HCT116 (cell line): ENCODE data around the gene OR2S2. TPM values are rescaled to one million over a fixed set of nuclear protein-coding genes. Genes with fewer than 3 reads are reported as not detected.
A peak's percentile ranks its signal among the peaks of the same experiment; 100 is the strongest.

Source experiments
- ATAC-seq: fragments of 200-7000 bp; cut with Tn5 transposase; 2 replicates; pipeline ENCODE4 v1.9.1; 2020; ENCODE audit warnings: mild to moderate bottlenecking, moderate library complexity
- BruUV-seq: library from RNA; stranded (reverse); fragments of 400-500 nt; replicated peaks from 2 replicates; lab custom pipeline; 2021; lab: Mats Ljungman, UMichigan
- CTCF ChIA-PET: fragments of 300-600 bp; sonication (Branson Sonifier 250); formaldehyde crosslinking; loops from one replicate; lab custom pipeline; 2021; ENCODE audit warnings: antibody characterized with exemption; lab: Charles Lee
- POLR2A ChIA-PET: fragments of 300-600, 350-600 bp; sonication (Branson Sonifier 250); formaldehyde crosslinking; loops from one replicate; lab custom pipeline; 2021; ENCODE audit warnings: antibody characterized with exemption; lab: Charles Lee
- RAD21 ChIA-PET, 2 experiments: fragments of 300-600 bp; sonication (Branson Sonifier 250); formaldehyde crosslinking; loops; one replicate each; lab custom pipeline; 2023; ENCODE audit warnings: low total read pairs in 2 of 2; ENCODE audit not compliant: uncharacterized antibody in 2 of 2, unreplicated experiment in 2 of 2, low non-redundant PET in 1 of 2; lab: Charles Lee
- DNase-seq: peaks from one replicate; pipeline ENCODE4 v3.0.0-alpha.2; 2010; ENCODE audit warnings: low read depth, low spot score
- H2AFZ ChIP-seq: fragments of 200-600 bp; shearing (Covaris generic), sonication (generic); 2 replicates; pipeline ENCODE4 v1.6.1; 2017; ENCODE audit warnings: low read depth, mixed run types, mixed read lengths, antibody characterized with exemption, low read length; ENCODE audit not compliant: poor library complexity, severe bottlenecking
- H3K27ac ChIP-seq: 2 replicates; pipeline ENCODE4 v1.5.1; 2012; ENCODE audit warnings: low read depth, low read length
- H3K27me3 ChIP-seq: fragments of 200-600 bp; sonication (generic); 2 replicates; pipeline ENCODE4 v1.6.1; 2016; ENCODE audit warnings: mixed run types, low read length, mixed read lengths; ENCODE audit not compliant: insufficient read depth
- H3K36me3 ChIP-seq, 2 experiments: fragments of 200-500 bp in 1 of 2; fragments of 200-600 bp in 1 of 2; sonication (Bioruptor generic) in 1 of 2; sonication (generic) in 1 of 2; 2 replicates each; pipeline versions ENCODE4 v1.5.1 to v1.6.1; 2014 to 2016; ENCODE audit warnings: low read length in 2 of 2, inconsistent platforms in 1 of 2, mixed read lengths in 1 of 2, mixed run types in 1 of 2; ENCODE audit not compliant: insufficient read depth in 2 of 2, control insufficient read depth in 1 of 2
- H3K4me1 ChIP-seq, 2 experiments: fragments of 200-600 bp in 1 of 2; sonication (generic) in 1 of 2; 2 replicates each; pipeline versions ENCODE4 v1.5.1 to v1.6.1; 2012 to 2017; ENCODE audit warnings: low read length in 2 of 2, inconsistent platforms in 1 of 2, mild to moderate bottlenecking in 1 of 2, mixed read lengths in 1 of 2, mixed run types in 1 of 2, moderate library complexity in 1 of 2; ENCODE audit not compliant: insufficient read depth in 2 of 2, control insufficient read depth in 1 of 2
- H3K4me2 ChIP-seq: fragments of 200-600 bp; sonication (generic); 2 replicates; pipeline ENCODE4 v1.6.1; 2017; ENCODE audit warnings: mixed run types, low read length, mixed read lengths
- H3K4me3 ChIP-seq, 2 experiments: fragments of 200-600 bp in 1 of 2; sonication (generic) in 1 of 2; replicated peaks in 1 of 2; 2 replicates each; pipeline ENCODE4 v1.5.1; 2011 to 2016; ENCODE audit warnings: low read length in 2 of 2, control low read depth in 1 of 2, low read depth in 1 of 2, mild to moderate bottlenecking in 1 of 2, mixed read lengths in 1 of 2, mixed run types in 1 of 2
- H3K79me2 ChIP-seq: fragments of 200-600 bp; sonication (generic); 2 replicates; pipeline ENCODE4 v1.6.1; 2017; ENCODE audit warnings: mild to moderate bottlenecking, mixed run types, low read length, moderate library complexity, mixed read lengths; ENCODE audit not compliant: insufficient read depth
- H3K9ac ChIP-seq: fragments of 200-600 bp; sonication (generic); 2 replicates; pipeline ENCODE4 v1.6.1; 2016; ENCODE audit warnings: low read length, mixed read lengths
- H3K9me2 ChIP-seq: fragments of 200-600 bp; sonication (generic), shearing (Covaris generic); 2 replicates; pipeline ENCODE4 v1.6.1; 2017; ENCODE audit warnings: mixed run types, mild to moderate bottlenecking, moderate library complexity; ENCODE audit not compliant: insufficient read depth
- H3K9me3 ChIP-seq, 2 experiments: fragments of 200-500 bp in 1 of 2; fragments of 200-600 bp in 1 of 2; sonication (Bioruptor generic) in 1 of 2; sonication (generic) in 1 of 2; 2 replicates each; pipeline ENCODE4 v1.6.1; 2014 to 2017; ENCODE audit warnings: low read length in 2 of 2, mixed read lengths in 2 of 2, inconsistent platforms in 1 of 2, low read depth in 1 of 2, mild to moderate bottlenecking in 1 of 2, mixed run types in 1 of 2, moderate library complexity in 1 of 2; ENCODE audit not compliant: control insufficient read depth in 1 of 2, insufficient read depth in 1 of 2
- H4K20me1 ChIP-seq: fragments of 200-600 bp; sonication (generic), shearing (Covaris generic); 2 replicates; pipeline ENCODE4 v1.6.1; 2017; ENCODE audit warnings: mixed run types, mild to moderate bottlenecking, moderate library complexity; ENCODE audit not compliant: insufficient read depth
- CEBPB ChIP-seq: IDR thresholded peaks from 2 replicates; pipeline ENCODE4 v1.6.1; 2012; ENCODE audit warnings: low read depth
- ELF1 ChIP-seq: IDR thresholded peaks from 2 replicates; pipeline ENCODE4 v1.6.1; 2012; ENCODE audit warnings: low read depth, borderline replicate concordance
- EZH2phosphoT487 ChIP-seq: fragments of 200-600 bp; IDR thresholded peaks from 2 replicates; pipeline ENCODE4 v1.6.1; 2018; ENCODE audit warnings: antibody characterized with exemption, borderline replicate concordance
- RAD21 ChIP-seq: IDR thresholded peaks from 2 replicates; pipeline ENCODE4 v1.6.1; 2012; ENCODE audit warnings: low read depth, mild to moderate bottlenecking
- SP1 ChIP-seq: IDR thresholded peaks from 2 replicates; pipeline ENCODE4 v1.6.1; 2012; ENCODE audit warnings: low read depth
- YY1 ChIP-seq: IDR thresholded peaks from 2 replicates; pipeline ENCODE4 v1.6.1; 2011; ENCODE audit warnings: low read length, low read depth, moderate library complexity, mild to moderate bottlenecking; ENCODE audit not compliant: insufficient replicate concordance; ENCODE audit errors: extremely low read depth
- ZFX ChIP-seq: fragments of 450-650 bp; IDR thresholded peaks from 2 replicates; pipeline ENCODE4 v1.6.1; 2017
- ZNF274 ChIP-seq: fragments of 200-500 bp; sonication (Bioruptor generic); IDR thresholded peaks from 2 replicates; pipeline ENCODE4 v1.6.1; 2014; ENCODE audit warnings: mild to moderate bottlenecking, low read depth, low read length, inconsistent platforms
- intact Hi-C: fragments of 100-400 bp; cut with micrococcal nuclease; formaldehyde crosslinking; loops from 2 replicates; pipeline ENCODE4 v1.10.0; 2022
- total RNA-seq: library from RNA; stranded (reverse); gene quantifications from one replicate; pipeline ENCODE4 v1.2.1, GENCODE V29; 2021; ENCODE audit not compliant: unreplicated experiment
- TF ChIP-seq, protein P1 (sequence below): IDR thresholded peaks from 2 replicates; pipeline ENCODE4 v1.6.1; 2012
- TF ChIP-seq, protein P2 (sequence below), 3 experiments: fragments of 200-600 bp in 1 of 3; sonication (generic) in 1 of 3; IDR thresholded peaks in 2 of 3; conservative IDR thresholded peaks in 1 of 3; 2 replicates each; pipeline ENCODE4 v1.5.1; 2012 to 2017; ENCODE audit warnings: low read depth in 2 of 3, low read length in 2 of 3, antibody characterized with exemption in 1 of 3, borderline replicate concordance in 1 of 3, control low read depth in 1 of 3, mild to moderate bottlenecking in 1 of 3, mixed read lengths in 1 of 3, mixed run types in 1 of 3, moderate library complexity in 1 of 3; ENCODE audit not compliant: insufficient read depth in 1 of 3

The OR2S2 gene
- total RNA-seq, 1 experiment from 2014 or later = not detected

GRCh38 chr9:35954942-35955546 lies 2.9 kb downstream of the OR2S2 start:
- CTCF ChIA-PET = interaction anchor here (0.6 to 4.1 kb wide), 13 partner anchors 8 to 495 kb away, joined by 3 to 46 read pairs (median 5); partner anchors contain the start of gene RECK
- no peak overlapping the region for H3K9ac ChIP-seq
- H3K36me3 ChIP-seq = no peaks in the 10 kb centered on the region
- H3K79me2 ChIP-seq = no peaks in the 10 kb centered on the region
- DNase-seq = peak; percentile 67
- no peak for TF ChIP-seq SP1
- TF ChIP-seq, protein P1, sequence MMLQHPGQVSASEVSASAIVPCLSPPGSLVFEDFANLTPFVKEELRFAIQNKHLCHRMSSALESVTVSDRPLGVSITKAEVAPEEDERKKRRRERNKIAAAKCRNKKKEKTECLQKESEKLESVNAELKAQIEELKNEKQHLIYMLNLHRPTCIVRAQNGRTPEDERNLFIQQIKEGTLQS = no peak
- TF ChIP-seq ELF1 = no peak
- TF ChIP-seq YY1 = peak; percentile 43
- TF ChIP-seq EZH2phosphoT487 = no peak
- TF ChIP-seq ZNF274 = no peak
- TF ChIP-seq, protein P2, sequence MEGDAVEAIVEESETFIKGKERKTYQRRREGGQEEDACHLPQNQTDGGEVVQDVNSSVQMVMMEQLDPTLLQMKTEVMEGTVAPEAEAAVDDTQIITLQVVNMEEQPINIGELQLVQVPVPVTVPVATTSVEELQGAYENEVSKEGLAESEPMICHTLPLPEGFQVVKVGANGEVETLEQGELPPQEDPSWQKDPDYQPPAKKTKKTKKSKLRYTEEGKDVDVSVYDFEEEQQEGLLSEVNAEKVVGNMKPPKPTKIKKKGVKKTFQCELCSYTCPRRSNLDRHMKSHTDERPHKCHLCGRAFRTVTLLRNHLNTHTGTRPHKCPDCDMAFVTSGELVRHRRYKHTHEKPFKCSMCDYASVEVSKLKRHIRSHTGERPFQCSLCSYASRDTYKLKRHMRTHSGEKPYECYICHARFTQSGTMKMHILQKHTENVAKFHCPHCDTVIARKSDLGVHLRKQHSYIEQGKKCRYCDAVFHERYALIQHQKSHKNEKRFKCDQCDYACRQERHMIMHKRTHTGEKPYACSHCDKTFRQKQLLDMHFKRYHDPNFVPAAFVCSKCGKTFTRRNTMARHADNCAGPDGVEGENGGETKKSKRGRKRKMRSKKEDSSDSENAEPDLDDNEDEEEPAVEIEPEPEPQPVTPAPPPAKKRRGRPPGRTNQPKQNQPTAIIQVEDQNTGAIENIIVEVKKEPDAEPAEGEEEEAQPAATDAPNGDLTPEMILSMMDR (IDR thresholded peaks at IDR 0.05 in 2 of 3, conservative IDR thresholded peaks at IDR 0.05 in 1 of 3; ENCODE audit: borderline replicate concordance in 1 of 3, insufficient read depth in 1 of 3, low read depth in 2 of 3, low read length in 2 of 3) = peak; percentile 86 to 89 (median 88)
- TF ChIP-seq RAD21 = peak; percentile 83
- no peak for TF ChIP-seq CEBPB
- no peak for TF ChIP-seq ZFX
- POLR2A ChIA-PET = interaction anchor here (1.1 kb wide), 1 partner anchor 9 kb away, joined by 4 read pairs; no protein-coding TSS in a partner anchor
- H3K4me3 ChIP-seq = peak overlapping the region in 1 of 2 experiments; percentile 26; a peak in 1 of 4 replicates
- H4K20me1 ChIP-seq = no peaks in the 10 kb centered on the region
- no peaks in the 10 kb centered on the region for H3K27me3 ChIP-seq
- BruUV-seq = no TSS peak
- intact Hi-C loops = loop anchor here (1.0 to 5.0 kb wide), 2 partner anchors 68 to 212 kb away; partner anchors contain the start of gene CCIN
- no peaks in the 10 kb centered on the region for H3K9me2 ChIP-seq
- H3K9me3 ChIP-seq = no peaks in the 10 kb centered on the region
- ATAC-seq = peak; percentile 95
- no peak overlapping the region for H3K27ac ChIP-seq
- peaks cover 0 to 8% of the 10 kb centered on the region in 2 experiments; a peak in 3 of 4 replicates for H3K4me1 ChIP-seq
- peak overlapping the region; percentile 92 for H2AFZ ChIP-seq
- H3K4me2 ChIP-seq = peak overlapping the region; percentile 65
- RAD21 ChIA-PET = interaction anchor here in 1 of 2 experiments (1.0 kb wide), 1 partner anchor 68 kb away, joined by 4 read pairs; no protein-coding TSS in a partner anchor
